Left kidney (tissue), 2 donors: ENCODE measurements around the gene KATNB1. TPM values are rescaled to one million over a fixed set of nuclear protein-coding genes. Genes with fewer than 3 reads are reported as not detected.
"Not testable (repeated sequence)": the region's sequence is repeated elsewhere in the genome, so short reads cannot be mapped to it uniquely, and the experiment has no call there.

ENCODE experiments used
- DNase-seq: peaks from one replicate; pipeline ENCODE4 v3.0.0-alpha.2; 2013
- polyA plus RNA-seq: library from polyadenylated mRNA; unstranded; fragments of 120-200 nt; gene quantifications from one replicate; pipeline ENCODE4 v1.2.1, GENCODE V29; 2013; ENCODE audit not compliant: insufficient read length

Gene KATNB1
- polyA plus RNA-seq, 1 donor, result 21.3 TPM

- DNase-seq, result no peak
Measured at GRCh38 chr16:57773019-57773418, 37.4 kb downstream of the KATNB1 start.

GRCh38 chr16:57773655-57774295 is 38.2 kb downstream of the KATNB1 start:
- DNase-seq, result no peak

DNA sequence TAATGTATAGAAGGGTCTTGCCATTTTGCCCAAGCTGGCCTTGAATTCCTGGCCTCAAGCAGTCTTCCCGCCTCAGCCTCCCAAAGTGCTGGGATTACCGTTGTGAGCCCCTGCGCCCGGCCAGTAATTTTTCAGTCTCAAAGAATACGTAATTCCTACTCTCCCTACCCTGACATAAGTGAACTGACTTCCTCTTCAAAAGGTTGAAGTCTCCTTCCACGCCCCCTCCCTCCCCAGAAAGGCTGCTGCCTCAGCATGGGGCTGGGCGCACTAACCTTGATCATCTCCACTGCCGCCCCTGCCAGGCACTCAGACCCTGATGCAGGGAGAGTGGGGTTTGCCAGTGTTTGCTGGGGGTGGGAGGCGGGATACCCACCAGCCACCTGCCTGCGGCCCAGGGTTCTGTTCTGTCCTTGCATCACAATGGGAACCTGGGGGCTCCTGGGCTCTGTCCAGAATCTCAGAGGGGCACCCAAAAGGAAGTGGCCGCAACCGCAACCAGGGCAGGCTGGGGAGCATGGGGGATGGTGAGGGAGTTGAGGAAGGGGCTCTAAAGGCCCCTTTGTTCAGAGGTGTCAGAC is 39.2 kb downstream of the KATNB1 start:
- DNase-seq, result no peak

DNA sequence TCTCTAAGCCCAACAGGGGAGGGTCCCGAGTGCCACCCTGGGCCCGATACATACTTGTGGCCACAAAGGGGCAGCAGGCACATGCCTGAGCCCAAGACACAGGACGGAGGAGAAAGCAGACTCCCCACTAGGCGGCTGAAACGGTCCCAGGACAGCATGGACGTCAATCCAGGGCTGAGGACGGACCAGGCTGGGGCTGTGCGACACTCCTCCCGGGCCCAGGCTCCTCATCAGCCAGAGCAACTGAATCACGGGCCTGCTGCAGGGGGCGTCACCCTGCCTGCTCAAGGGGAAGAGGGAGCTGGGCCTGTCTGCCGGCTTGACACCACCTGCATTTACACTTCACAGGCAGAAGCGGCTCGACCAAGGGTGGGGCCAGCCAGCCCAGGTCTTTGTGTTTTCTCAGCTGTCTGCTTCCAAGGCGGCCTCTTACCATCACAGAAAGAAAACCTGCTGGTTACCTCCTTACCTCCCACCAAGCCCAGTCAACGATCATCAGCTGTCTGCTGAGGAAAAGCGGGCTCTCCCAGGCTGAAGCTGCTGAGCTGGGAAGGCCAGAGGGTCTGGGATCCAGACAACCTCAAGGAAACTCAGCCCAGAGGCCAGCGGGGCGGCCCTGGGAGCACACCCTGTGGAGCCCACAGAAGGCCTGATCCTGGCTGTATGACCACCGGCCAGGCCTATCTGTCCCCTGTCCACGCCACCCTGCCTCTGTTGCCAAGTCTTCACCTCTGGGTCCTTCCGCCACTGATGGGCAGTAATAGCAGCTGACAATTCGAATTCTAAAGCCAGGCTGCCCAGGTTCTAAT is 40.3 kb downstream of the KATNB1 start:
- peak; percentile 66 for DNase-seq

DNA sequence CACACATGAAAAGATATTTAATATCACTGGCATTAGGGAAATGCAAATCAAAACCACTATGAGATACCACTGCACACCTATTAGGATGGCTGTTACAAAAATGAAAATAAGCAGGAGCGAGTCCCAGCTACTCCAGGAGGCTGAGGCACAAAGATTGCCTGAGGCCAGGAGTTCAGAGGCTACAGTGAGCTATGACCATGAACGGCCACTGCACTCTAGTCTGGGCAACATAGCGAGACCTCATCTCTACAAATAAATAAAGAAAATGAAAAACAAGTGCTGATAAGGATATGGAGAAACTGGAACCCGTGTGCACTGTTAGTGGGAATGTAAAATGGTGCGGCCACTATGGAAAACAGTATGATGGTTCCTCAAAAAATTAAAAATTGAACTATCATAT is 43.1 kb downstream of the KATNB1 start:
- no peak for DNase-seq

GRCh38 chr16:57779836-57780235 is 44.3 kb downstream of the KATNB1 start:
- DNase-seq, result not testable (repeated sequence)

DNA sequence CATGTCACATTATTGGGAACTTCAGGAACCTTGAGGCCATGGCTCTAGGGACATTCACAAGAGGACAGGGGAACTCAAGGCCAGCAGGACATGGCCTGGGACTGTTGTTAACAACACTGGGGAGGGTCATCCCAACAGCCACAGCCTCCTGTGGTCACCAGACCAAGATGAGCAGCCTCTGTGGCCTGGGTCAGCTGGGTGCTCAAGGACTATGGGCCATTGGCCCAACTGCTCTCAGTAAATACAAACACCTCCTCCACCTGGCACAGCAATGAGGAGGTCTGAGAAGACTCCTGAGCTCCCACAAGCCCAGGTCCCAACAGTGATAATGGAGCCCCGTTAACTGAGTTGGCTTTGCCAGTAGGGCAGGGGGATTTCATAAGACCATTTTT is 45.8 kb downstream of the KATNB1 start:
- DNase-seq, result no peak

DNA sequence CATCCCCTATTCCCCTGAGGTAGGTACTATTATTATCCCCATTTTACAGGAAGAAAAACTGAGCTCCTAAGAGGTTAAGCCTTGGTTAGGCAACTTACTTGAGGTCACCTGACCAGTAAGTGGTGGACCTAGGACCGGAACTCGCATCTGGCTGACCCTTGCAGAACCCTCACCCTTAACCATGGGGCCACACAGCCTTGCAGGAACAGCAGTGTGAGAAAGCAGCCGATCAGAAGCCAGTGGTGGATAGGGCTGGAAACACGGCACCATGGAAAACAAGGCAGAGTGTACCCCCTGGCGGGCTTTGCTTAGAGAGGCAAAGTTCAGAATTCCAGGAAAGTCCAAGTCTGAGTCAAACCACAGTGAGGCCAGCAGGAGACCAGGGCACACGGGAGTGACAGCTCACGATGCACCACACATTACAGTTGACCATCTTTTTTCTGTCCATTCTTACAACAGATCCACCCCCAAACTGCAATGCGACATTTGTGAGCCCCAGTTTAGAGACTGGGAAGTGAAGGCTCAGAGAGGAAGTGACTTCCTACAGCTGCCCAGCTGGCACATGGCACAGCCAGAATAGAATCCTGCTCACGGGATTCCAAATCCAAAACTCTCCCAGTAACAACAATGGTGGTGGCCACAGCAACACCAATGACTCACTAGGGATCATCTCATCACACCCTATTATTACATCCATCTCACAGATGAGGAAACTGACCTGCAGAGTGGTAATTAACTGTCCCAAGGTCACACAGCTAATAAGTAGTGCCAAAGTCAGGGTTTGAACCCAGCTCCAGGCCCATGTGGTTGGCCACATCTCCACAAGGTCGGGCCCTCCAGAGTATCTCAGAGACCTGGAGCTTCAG is 46.4 kb downstream of the KATNB1 start:
- no peak for DNase-seq

GRCh38 chr16:57782607-57783055 is 47.1 kb downstream of the KATNB1 start:
- DNase-seq, result not testable (repeated sequence)

DNA sequence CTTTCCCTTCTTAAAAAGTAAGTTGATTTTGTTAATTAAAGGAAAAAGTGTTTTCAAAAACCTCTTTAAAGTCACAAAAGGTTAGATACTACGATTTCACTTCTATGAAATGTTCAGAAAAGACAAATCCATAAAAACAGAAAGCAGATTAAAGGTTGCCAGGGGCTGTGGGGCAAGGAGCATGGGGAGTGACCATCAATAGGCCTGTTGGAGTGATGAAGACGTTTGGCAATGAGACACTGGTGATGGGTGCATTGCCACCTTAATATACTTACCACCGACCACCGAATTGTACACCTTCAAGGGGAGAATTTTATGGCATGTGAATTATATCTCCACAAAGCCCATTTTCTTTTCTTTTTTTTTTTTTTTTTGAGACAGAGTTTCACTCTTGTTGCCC is 47.5 kb downstream of the KATNB1 start:
- DNase-seq, result no peak

DNA sequence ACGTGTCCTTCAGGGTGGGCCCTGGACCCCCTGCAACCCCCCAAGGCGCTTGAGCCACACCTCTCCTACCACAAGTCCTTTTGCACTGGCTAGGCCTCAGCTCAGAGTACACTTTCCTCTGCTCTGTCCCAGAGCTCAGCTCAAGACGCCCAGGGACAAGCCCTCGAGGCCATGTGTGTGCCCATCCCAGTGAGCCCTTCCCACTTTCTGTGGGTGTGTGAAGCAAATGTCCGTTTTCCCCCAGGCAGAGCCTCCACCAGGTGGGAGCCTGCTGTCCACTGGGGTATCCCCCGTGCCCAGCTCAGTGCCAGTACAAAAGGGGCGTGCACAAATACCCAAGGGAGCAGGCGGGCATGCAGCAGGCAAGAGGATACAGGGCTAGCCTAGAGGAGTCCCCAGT is 48.3 kb downstream of the KATNB1 start:
- DNase-seq, result no peak

DNA sequence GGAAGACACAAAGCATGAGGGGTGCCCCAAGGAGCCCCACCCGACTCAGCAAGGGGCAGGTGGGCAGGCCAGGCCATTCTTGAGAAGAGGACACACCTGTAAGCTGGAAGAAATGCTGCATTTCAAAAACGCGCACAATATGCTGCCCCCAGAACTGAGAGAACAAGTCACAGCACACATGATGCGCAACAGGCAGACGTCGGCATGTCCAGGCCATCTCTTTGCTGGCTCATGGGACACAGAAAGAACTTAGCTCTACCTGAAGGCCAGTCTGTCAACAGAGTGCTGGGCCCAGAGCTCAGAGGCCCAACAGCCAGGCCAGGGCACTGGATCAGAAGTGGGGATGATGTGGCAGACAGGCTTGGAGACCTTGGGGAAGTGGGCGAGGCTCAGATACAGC is 48.8 kb downstream of the KATNB1 start:
- DNase-seq, result no peak

DNA sequence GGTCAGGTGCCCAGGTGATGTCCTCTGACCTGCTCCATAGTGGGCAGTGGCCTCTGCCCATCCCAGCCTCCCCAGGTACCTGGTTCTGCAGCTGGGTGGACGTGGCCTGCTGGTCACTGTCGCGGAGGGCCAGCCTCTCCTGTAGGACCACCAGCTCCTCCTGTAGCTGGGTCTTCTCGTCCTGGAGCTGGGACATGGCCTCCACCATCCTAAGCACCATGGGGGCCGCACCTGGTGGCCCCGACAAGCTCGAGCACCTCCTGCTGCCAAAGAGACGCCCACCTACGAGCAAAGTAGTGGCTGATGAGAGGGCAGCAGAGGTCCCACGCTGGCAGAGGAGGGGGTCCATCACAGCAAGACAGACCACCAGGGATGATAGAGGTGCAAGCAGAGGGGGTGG is 49.8 kb downstream of the KATNB1 start:
- DNase-seq, result no peak

- DNase-seq, result no peak
Measured at GRCh38 chr16:57785924-57786323, 50.4 kb downstream of the KATNB1 start.

- no peak for DNase-seq
Measured at GRCh38 chr16:57786632-57787518, 51.3 kb downstream of the KATNB1 start.

DNA sequence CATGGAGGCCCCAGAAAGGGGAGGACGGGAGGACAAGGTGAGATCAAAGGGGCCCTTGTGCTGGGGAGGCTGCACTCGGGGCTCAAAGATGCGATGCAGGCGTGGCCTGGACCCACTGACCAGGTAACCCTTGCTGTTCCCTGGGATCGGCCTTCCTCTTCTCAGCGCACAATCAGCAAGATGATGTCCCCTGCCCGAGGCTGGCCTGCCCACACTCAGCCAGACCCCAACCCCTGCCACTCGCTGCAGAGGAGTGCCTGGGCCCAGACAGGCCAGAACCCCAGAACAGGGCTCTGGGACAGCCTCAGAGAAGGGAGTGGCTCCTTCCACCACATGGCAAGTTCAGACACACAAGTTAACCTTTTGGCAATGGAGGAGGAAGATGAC is 51.9 kb downstream of the KATNB1 start:
- no peak for DNase-seq

- no peak for DNase-seq
Measured at GRCh38 chr16:57788252-57788841, 52.8 kb downstream of the KATNB1 start.

DNA sequence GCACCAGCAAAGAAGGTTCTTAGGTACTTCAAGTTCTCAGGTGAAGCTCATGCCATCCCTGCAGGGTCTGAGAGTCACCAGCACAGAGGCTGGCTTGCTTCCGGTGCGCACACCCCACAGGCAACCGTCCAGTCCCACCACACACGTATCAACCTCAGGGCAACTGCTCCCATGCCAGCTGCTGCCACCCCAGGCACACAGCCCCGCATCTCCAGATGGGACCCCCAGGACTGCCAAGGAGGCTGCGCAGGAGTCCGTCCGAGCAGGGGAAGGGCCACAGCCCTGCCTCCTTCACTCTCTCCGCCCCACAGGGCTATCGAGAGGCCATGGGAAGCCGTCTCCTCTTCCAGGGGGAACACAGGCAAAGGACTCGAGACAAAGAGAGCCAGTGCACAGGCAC is 53.4 kb downstream of the KATNB1 start:
- DNase-seq, result no peak

DNA sequence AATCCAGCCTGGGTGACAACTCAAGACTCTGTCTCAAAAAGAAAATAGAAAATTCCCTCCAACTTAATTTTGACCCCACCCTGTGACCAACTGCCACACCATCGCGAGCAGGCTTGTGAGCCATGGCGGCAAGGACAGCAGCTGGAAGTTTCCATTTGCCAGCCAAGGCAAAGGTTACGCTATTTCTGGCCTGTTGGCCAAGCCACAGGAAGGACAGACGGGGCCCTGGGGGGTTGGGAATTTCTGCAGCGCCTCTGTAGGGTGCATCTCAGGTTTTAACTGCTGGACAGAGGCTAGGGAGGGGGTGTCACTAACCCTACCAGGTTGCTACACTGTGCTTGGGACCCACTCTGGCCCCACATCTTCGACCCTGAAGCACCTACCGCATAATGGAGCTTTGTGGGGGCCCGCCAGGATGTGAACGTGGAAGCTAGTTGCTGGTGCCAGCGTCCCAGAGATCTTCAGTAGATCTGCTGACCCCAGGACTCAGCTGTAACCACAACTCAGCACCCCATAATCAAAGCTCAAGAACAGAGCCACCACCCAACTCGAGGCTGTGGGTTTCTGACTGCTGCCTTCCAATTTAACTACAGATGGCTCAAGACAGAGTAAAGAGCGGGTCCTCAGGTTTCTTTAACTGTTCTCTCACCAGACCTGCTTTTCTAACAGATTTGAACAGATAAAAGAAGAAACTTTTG is 55.8 kb downstream of the KATNB1 start:
- DNase-seq, result no peak

GRCh38 chr16:57791893-57792461 is 56.4 kb downstream of the KATNB1 start:
- DNase-seq, result no peak
